ENCODE results near the gene EPHB1.
"Not testable (repeated sequence)": the region's sequence is repeated elsewhere in the genome, so short reads cannot be mapped to it uniquely, and the experiment has no call there.

The EPHB1 gene

DNA sequence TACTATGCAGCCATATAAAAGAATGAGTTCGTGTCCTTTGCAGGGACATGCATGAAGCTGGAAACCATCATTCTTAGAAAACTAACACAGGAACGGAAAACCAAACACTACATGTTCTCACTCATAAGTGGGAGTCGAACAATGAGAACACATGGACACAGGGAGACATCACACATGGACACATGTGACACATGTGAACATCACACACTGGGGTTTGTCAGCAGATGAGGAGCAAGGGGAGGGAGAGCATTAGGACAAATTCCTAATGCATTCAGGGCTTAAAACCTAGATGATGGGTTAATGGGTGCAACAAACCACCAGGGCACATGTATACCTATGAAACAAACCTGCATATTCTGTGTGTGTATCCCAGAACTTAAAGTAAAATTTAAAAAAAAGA lies 408.0 kb downstream of the EPHB1 start:
- DNase-seq (ENCODE audit: low read depth in 3 of 3): no peak

DNA sequence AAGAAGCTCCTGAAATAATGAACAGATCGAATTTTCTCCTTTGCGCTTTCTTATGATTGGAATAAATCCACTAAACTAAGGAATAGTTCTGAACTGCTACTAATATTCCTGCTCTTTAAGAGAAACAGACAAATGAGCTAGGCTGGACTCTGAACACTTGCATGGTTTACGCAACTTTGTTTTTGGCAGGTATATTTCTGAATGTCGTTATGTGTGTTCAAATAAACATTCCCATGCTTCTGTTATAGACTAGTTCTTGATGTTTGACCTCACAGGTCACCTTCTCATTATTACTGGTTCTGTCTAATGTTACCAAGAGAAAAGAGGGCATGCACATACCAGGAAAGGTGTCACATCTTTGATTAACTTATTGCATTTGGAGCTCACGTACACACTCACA lies 418.2 kb downstream of the EPHB1 start:
- DNase-seq (ENCODE audit: low read depth in 3 of 3): no peak

DNA sequence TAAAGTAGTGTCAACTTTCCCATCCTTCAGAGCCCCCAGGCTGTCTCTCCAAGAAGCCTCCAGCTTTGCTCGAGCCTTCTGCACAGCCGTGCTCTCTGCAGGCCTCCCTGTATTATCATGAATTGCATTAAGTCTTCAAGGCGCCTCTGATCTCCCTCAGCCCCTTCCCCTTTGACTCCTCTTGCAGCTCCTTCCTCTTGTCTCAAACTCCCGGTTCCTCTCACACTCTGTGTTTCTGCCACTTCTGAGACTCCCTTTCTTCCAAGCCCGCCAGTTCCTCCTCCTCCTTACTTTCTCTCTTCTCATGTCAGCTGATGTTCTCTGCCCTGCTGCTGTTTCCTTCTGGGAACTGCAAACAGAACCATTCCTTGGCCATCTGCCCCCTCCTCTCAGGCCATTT lies 418.8 kb downstream of the EPHB1 start:
- DNase-seq (ENCODE audit: low read depth in 3 of 3): no peak

DNA sequence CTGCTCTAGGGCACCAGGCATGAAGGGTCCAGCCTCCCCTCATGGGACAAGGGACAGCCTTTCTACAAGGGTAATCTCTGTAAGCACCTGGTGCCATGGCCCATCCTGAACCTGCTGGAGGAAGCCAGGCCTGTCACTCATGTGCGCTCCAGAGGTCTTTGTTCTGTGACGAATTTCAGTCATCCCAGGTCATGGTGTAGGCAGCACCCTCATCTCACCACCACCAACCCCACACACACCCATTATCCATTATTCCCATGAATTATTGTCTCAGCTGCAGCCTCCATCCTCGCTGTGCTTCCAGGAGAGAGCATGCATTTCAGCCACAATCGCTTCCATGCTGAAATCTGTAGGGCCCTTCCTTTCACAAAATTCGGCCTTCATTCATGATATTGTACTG lies 419.3 kb downstream of the EPHB1 start:
- no peak for DNase-seq (ENCODE audit: low read depth in 3 of 3)

DNA sequence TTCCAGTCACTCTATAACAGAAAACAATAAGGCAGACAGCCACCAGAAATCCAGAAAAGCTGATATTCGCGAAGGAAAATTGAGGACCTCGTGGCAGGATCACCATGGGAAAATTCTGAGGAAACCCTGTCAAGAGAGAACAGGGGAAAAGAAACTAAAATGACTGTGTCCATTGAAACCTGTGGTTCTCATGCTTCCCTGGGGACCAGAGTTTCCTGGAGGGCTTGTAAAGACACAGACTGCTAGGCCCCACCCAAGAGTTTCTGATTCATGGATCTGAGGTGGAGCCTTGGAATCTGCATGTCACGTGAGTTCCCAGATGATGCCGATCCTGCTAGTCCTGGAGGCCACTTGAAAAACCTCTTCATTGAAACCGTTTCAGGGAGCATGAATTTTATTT lies 420.5 kb downstream of the EPHB1 start:
- DNase-seq (ENCODE audit: low read depth in 3 of 3): no peak

DNA sequence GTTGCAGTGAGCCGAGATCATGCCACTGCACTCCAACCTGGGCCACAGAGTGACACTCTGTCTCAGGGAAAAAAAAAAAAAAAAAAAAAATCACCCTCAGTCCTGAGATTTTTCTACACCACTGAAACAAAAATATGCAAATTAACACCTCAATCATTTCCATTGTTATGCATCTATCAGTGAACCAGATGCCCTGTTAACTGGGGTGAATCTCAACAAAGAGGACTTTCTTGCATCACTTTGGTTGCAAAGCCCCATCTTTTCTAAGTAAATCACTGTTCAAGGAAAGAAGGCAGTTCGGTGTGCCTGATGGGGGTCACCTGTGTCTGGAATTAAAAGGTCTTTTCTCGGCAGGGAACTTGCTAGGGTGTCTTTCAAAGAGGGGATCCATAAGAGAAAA lies 421.6 kb downstream of the EPHB1 start:
- no peak for DNase-seq (ENCODE audit: low read depth in 3 of 3)

DNA sequence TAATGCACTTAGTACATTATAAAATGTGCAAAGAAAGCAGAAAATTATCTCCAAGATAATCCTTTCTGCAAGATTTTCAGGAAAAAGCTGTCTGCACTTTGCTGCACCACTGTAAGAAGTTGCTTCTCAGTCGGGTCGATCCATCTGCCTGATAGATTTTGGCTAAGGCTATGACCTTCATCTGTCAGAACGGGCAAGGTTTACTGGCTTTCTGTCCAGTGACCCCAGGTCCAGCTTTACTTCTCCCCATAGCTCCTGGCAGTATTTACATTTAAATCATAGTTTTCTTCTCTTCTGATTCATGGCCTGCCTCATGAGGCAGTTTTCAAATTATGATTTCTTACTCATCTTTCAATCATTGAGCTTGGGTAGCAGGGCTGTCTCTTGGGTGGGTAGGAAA lies 422.7 kb downstream of the EPHB1 start:
- no peak for DNase-seq (ENCODE audit: low read depth in 3 of 3)

DNA sequence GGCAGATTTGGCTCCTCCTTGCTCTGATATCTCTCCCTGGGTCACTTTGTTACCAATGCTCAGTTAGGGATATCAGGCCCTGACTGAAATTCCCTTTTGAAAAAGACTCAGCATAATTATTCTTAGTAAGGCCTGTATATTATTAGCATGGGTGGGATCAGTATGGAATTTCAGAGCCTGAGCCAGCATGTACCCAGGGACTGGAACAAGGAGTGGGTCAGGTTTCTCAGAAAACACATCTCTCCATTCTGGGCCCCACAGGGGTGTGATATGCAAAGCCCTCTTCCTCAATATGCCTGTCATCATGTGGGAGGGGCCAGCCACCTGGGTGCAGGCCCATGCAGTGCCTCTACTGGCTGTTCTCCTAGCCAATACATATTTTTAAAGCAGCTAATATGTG lies 423.2 kb downstream of the EPHB1 start:
- DNase-seq (ENCODE audit: low read depth in 3 of 3): no peak

DNA sequence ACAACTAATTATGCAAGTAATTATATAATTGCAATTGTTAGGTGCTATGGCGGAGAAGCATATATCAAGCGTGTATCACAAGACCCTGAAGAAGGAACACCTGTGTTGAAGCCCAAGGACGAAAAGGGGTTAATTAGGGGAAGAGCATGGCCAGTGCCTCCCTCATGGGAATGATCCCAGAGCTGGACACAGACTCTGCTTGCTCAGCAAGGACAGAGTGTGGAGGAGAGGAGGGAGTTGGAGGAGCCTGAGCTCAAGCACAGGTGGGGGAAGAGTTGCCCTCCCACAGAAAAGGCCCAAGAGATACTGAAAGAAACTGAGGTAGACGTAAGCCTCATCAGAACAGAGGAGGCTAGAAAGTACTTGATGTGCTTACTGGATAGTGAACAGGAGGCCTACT lies 423.7 kb downstream of the EPHB1 start:
- no peak for DNase-seq (ENCODE audit: low read depth in 3 of 3)

DNA sequence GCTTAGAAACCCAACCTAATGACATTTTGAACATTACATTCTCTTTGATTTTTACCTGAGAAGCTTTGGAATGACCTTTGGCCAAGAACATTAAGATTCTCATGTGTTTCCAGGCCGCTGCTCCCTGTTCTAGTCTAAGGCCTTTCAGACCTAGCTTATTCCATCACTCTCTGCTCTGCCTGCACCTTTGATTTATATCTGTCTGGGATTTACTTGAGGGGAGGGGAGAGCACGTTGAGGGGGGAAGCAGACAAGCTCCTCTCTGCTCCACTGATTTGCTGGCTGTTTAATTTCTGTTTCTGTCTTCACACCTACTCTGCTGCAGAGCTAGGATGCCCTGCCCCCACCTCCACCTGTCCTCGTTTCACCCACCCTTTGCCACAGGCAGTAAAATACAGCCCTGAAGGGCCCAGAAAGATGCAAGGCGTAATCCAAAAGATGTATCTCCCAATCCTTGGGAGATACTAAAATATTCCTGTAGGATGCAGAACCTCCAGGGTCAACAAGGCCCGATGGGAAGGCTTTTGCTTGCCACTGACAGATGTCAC lies 429.8 kb downstream of the EPHB1 start:
- DNase-seq (ENCODE audit: low read depth in 3 of 3): no peak

DNA sequence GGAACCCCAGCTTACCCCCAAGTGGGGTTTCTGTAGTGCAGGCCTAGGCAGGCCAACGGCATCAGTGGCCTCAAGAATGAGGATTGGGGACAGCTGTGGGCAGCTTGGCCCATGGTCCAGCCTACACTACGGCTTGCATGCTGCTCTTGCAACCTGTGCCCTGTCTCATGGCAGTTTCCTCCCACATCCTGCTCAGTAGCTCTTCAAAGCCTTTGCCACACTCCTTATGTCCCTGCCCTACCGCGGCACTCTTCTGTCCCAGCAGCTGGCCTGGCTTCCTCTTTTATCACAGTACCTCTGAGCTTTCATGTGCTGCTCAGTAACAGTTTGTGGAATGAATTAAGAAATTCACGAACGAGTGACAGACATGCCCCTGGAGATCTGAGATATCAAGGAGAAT lies 431.0 kb downstream of the EPHB1 start:
- no peak for DNase-seq (ENCODE audit: low read depth in 3 of 3)

DNA sequence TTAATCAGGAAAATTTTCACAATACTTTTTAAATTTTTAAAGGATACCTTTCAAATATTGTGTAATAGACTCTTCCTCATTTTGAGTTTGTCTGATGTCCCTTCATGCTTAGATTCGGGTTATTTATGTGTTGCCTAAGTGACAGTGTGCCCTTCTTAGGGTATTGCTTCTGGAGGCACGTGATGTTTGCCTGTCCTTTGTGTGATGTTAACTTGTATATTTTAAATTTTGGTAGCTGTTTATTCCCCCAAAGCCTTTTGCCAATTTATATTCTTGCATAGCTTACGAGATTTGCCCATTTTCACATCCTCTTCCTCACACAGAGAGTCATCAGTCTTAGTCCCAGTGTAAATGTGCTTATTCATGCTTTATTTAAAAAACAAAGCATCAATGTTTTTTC lies 433.1 kb downstream of the EPHB1 start:
- no peak for DNase-seq (ENCODE audit: low read depth in 3 of 3)

DNA sequence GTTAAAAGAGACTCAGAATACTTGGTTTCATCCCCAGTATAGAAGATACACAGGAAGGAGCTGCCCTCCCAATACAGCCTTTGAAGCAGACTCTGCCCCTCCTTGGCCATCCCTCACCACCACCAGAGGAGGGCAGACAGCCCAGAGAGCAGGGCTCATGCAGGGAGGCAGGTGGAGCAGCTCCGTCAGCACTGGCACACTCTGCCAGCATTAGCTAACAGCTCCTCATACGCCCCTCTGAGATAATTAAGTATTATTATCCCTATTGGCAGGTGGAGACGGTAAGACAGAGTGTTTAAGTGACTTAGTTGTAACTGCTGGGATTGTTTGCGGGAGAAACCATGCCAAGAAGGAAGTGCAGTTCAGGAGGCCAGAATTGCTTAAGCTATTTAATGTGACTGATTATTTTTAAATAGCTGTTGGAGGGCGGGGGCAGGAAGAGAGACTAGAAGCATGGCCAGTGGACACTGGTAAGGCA lies 434.0 kb downstream of the EPHB1 start:
- DNase-seq (ENCODE audit: low read depth in 3 of 3): no peak

DNA sequence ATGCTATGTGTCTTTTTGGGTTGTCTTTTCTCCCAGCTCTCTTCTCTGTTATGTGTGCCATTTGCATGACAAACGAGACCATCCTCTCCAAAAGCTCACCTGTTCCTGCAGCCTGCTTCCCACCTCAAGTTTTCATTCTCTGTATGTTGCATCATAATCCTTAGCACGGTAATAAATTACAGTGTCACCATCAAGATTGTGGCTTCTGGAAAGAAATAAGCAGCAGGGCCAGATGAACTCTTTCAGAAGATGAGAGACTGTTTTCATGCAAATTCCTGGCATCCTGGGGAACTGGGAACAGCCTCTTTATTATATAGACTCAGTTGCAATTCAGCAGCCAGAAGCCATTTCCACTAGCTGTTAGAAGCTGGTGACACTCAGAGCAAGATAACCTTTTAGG lies 436.7 kb downstream of the EPHB1 start:
- DNase-seq (ENCODE audit: low read depth in 3 of 3): no peak

DNA sequence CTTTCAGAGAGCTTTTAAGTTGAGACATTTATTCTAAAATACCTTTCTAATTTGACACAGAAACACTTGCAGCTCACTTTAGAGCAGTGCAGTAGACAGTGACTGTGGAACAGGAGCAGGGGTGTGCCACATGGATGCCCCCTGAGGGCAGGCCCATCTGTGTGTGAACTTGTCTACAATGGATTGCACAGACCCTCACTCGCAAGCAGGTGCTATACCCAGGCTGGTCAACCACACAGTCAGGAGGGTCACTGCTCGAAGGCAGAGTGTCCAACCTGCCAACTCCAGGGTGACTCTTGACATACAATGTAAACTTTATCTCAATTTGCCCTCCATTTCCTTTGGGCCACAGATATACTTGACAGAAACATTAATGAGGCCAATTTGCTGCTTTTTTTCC lies 437.2 kb downstream of the EPHB1 start:
- DNase-seq (ENCODE audit: low read depth in 3 of 3): no peak

DNA sequence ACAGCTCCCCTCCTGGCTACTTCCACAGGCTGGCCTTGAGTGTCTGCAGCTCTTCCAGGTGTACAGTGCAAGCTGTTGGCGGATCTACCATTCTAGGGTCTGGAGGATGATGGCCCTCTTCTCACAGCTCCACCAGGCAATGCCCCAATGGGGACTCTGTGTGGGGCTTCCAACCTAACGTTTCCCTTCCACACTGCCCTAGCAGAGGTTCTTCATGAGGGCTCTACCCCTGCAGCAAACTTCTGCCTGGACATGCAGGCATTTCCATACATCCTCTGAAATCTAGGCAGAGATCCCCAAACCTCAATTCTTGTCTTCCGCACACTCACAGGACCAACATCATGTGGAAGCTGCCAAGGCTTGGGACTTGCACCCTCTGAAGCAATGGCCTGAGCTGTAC lies 438.4 kb downstream of the EPHB1 start:
- DNase-seq (ENCODE audit: low read depth in 3 of 3): not testable (repeated sequence)

DNA sequence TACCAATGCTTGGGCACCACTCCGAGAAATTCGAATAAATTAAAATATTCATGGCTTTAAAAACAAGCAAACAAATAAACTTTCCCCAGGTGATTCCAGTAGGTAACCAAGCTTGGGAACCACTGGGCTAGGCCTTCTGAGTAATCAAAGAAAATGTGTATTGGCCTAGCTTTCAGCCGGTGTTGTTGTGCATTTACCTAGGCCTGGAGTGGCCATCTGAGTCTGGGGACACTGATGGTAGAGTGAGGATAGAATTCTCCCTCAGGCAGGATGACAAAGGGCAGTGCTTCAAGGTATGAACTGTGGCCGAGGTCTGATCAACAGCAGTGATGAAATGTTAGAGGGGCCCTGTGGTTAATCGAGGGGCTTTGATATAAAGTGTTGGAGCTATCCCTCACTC lies 440.5 kb downstream of the EPHB1 start:
- DNase-seq (ENCODE audit: low read depth in 3 of 3): no peak

DNA sequence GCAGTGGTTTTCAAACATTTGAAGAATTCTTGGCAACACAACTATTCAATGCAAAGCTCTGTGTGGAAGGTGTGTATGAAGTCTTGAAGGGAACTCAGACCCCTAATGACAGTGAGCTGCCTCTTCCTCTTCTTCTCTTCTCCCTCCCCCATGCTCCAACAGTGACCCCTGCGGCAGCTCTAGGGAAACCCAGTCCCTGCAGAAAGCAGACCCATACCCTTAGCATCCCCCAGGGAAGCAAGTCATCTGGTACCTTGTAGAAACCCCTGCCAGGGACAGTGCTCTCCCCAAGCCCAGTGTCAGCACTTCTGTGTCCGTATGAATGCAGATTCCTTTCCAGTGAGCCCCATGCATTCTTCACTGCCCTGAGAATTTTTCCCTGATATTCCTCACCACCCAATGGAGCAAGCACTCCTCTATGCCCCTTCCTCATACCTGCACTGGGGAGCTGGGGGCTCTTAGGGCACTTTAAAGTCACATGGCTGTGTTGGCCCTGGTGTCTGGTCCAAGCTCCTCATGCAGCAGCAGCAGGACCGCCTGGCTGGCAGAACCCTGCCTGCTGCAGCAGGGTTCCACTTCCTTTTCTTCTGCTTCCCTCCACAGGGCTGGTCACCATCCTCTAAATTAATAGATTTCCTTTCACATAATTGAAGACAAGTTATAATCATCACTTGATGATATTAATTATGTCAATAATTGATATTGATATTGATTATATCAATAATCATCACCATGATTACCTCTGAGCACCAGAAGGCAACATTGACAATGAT lies 442.5 kb downstream of the EPHB1 start:
- DNase-seq (ENCODE audit: low read depth in 3 of 3): no peak

DNA sequence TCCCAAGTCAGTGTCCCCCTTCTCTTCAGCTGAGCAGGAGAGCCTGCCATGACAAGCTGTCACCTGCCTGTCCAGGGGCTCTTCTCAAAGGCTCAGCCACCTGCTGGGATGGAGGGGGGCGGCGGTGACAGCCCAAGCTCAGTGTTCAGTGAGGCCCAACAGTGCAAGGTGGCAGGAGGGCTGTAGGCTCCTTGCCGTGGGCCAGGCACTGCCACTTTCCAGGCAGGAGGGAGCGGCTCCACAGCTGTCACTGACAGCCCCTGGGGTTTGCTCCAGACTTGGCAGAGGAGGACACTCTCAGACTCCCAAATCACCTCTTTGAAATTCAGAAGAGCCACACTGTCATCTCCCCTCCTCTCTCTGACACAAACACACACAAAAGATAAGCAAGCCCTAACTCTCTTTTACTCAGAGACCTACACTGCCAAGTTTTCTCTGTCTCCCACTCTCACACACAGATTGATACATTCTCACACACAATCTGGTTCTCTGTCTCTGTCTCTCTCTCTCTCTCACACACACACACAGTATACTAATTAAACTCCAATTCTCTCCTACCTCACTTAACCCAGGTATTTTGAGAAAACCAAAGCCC lies 443.3 kb downstream of the EPHB1 start:
- no peak for DNase-seq (ENCODE audit: low read depth in 3 of 3)

DNA sequence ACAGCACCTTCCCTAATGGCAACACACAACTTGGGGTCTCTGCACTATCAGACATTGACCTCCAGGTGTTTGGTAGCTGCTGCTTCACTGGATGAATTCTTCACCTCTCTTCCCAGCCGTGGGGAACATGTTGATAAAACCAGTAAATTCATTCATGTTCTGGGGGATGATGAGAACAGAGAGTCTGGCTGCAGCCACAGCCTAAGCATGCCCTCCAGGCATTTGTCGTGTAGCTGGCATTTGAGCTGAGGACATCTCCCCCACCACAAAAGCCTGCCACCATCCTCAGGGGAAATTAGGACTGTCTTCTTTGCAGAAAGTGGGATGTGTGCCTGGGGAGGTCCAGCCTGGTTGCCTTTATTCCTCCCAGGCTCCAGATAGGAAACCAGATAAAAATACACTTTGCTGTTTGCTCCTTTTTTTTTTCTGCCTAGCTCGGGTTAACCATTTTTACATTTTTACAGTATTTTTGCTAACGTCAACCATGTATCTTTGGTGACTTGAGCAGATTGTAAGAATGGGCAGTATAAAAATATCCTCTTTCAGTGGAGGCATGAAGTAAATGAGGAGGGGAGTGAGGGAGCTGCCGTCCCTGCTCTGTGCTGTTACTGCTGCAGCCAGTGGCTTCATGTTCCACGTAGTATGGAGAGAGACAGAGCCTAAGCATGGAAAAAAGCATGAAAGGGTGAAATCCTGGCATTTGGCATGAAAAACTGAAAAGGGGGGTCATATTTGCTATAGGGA lies 444.0 kb downstream of the EPHB1 start:
- no peak for DNase-seq (ENCODE audit: low read depth in 3 of 3)

DNA sequence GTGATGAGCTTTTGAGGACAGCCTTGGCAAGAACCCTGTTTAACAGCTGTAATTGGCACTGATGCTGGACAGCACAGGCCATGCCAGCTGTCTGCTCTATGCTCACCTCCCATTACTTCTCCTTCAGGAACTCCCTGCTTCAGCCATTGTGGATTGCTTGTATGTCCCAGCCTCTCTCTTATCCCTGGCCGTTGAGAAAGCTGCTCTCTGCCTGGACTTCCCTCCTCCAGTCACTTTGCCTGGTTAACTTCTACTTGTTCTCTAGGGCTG lies 444.5 kb downstream of the EPHB1 start:
- DNase-seq (ENCODE audit: low read depth in 3 of 3): no peak

DNA sequence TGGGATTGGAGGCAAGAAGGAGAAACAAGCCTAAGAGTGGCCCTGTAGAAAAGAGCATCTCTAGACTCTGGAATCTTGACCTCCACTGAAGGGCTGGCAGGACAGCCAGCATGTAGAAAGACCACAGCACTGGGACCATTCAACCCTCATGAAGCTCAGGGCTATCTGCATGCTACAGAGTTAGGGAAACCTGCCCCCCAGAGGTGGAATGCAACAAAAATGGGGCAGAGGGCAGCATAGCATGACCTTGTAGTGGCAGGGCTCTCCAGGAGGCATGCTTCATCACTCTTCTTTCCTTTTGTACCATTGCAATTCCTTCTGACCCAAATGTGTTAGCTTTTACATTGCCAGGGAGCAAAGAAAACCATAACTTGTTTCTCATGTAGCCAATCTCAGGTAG lies 445.4 kb downstream of the EPHB1 start:
- DNase-seq (ENCODE audit: low read depth in 3 of 3): no peak

DNA sequence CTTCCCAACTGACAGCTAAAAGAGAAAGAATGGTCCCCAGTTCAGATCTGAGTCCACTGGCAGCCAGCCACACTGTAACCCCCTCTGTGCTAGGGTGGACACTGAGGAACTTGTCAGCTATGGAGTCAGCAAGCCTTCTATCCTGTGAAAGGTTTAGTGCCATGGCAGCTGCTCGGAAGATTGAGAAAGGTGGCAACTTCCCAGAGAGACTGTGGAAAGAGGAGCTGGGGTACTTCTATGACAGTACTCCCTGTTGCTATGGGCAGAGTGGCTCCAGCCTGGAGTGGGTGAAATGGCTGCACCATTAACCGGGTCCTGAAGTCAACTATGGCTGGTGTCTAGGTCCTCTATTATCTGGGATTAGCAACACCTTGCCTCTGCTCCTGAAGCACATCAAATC lies 447.2 kb downstream of the EPHB1 start:
- no peak for DNase-seq (ENCODE audit: low read depth in 3 of 3)
